Right hindlimb (tissue), 1 donor: ENCODE results near the gene MVB12B.
"Not testable (repeated sequence)": the region's sequence is repeated elsewhere in the genome, so short reads cannot be mapped to it uniquely, and the experiment has no call there.

ENCODE experiments used
- DNase-seq: peaks from one replicate; pipeline ENCODE4 v3.0.0-alpha.2; 2018

Gene MVB12B

GRCh38 chr9:126475933-126476555 is 149.4 kb downstream of the MVB12B start:
- no peak for DNase-seq

GRCh38 chr9:126477432-126477831 is 150.8 kb downstream of the MVB12B start:
- not testable (repeated sequence) for DNase-seq

- no peak for DNase-seq
Observed at GRCh38 chr9:126478216-126478981, 151.8 kb downstream of the MVB12B start.

- no peak for DNase-seq
Observed at GRCh38 chr9:126479515-126479914, 152.9 kb downstream of the MVB12B start.

GRCh38 chr9:126480813-126481212 is 154.2 kb downstream of the MVB12B start:
- DNase-seq, result no peak

- DNase-seq, result no peak
Observed at GRCh38 chr9:126481862-126482261, 155.2 kb downstream of the MVB12B start.

- peak; percentile 90 for DNase-seq
Observed at GRCh38 chr9:126482361-126483044, 155.9 kb downstream of the MVB12B start.

- no peak for DNase-seq
Observed at GRCh38 chr9:126483468-126484073, 156.9 kb downstream of the MVB12B start.

- no peak for DNase-seq
Observed at GRCh38 chr9:126485662-126486061, 159.0 kb downstream of the MVB12B start.

GRCh38 chr9:126486276-126486675 is 159.6 kb downstream of the MVB12B start:
- no peak for DNase-seq

GRCh38 chr9:126487856-126488255 is 161.2 kb downstream of the MVB12B start:
- DNase-seq, result no peak

GRCh38 chr9:126488310-126488709 is 161.7 kb downstream of the MVB12B start:
- DNase-seq, result no peak

GRCh38 chr9:126488881-126489404 is 162.3 kb downstream of the MVB12B start:
- DNase-seq, result no peak

GRCh38 chr9:126489581-126490213 is 163.1 kb downstream of the MVB12B start:
- DNase-seq, result no peak

GRCh38 chr9:126490214-126490631 is 163.6 kb downstream of the MVB12B start:
- DNase-seq, result no peak

- peak; percentile 67 for DNase-seq
Observed at GRCh38 chr9:126490871-126491567, 164.4 kb downstream of the MVB12B start.

GRCh38 chr9:126491568-126491879 is 164.9 kb downstream of the MVB12B start:
- DNase-seq, result no peak

GRCh38 chr9:126491949-126492348 is 165.3 kb downstream of the MVB12B start:
- DNase-seq, result no peak

- DNase-seq, result no peak
Observed at GRCh38 chr9:126494264-126494663, 167.6 kb downstream of the MVB12B start.

GRCh38 chr9:126494746-126495145 is 168.1 kb downstream of the MVB12B start:
- no peak for DNase-seq

- no peak for DNase-seq
Observed at GRCh38 chr9:126495411-126496180, 169.0 kb downstream of the MVB12B start.
